HEK293 (cell line): ENCODE results near the gene LBX2.

Source experiments
- CTCF ChIA-PET: fragments of 350-600 bp; formaldehyde crosslinking; extraction: SDS; loops from one replicate; lab custom pipeline; 2021; ENCODE audit warnings: antibody characterized with exemption; lab: Yijun Ruan, JAX
- POLR2A ChIA-PET: fragments of 300-600 bp; formaldehyde crosslinking; extraction: SDS; loops from one replicate; lab custom pipeline; 2020; ENCODE audit warnings: antibody characterized with exemption, inconsistent platforms; lab: Yijun Ruan, JAX
- H3K27ac ChIP-seq: fragments of 200-500 bp; sonication (Bioruptor generic); 2 replicates; pipeline ENCODE4 v1.5.1; 2014; ENCODE audit warnings: low read depth, low read length, control low read depth, inconsistent platforms; ENCODE audit errors: extremely low read depth
- H3K36me3 ChIP-seq, 2 experiments: fragments of 200-500 bp in 1 of 2; sonication (Bioruptor generic) in 1 of 2; 1 replicate in 1 of 2; 2 replicates in 1 of 2; pipeline ENCODE4 v1.5.1; 2014 to 2017; ENCODE audit warnings: inconsistent platforms in 2 of 2, low read length in 2 of 2; ENCODE audit not compliant: control insufficient read depth in 2 of 2, insufficient read depth in 1 of 2
- H3K4me1 ChIP-seq: fragments of 200-500 bp; sonication (Bioruptor generic); 2 replicates; pipeline ENCODE4 v1.5.1; 2014; ENCODE audit warnings: mild to moderate bottlenecking, low read length, inconsistent platforms; ENCODE audit not compliant: control insufficient read depth, insufficient read depth
- H3K4me3 ChIP-seq: 2 replicates; pipeline ENCODE4 v1.5.1; 2011; ENCODE audit warnings: low read depth, mild to moderate bottlenecking, control low read depth, low read length, moderate library complexity
- H3K9me3 ChIP-seq: fragments of 200-500 bp; sonication (Bioruptor generic); 2 replicates; pipeline ENCODE4 v1.5.1; 2014; ENCODE audit warnings: low read depth, low read length, inconsistent platforms; ENCODE audit not compliant: control insufficient read depth, insufficient read depth
- KLF10 ChIP-seq: fragments of 450-650 bp; IDR thresholded peaks from 2 replicates; pipeline ENCODE4 v1.5.1; 2018; ENCODE audit warnings: missing biosample characterization, mild to moderate bottlenecking, missing genetic modification characterization
- YY1 ChIP-seq: fragments of 450-650 bp; formaldehyde crosslinking; IDR thresholded peaks from 2 replicates; pipeline ENCODE4 v1.5.1; 2018; ENCODE audit warnings: missing biosample characterization, missing genetic modification characterization
- YY2 ChIP-seq: fragments of 450-650 bp; formaldehyde crosslinking; IDR thresholded peaks from 2 replicates; pipeline ENCODE4 v1.5.1; 2016; ENCODE audit warnings: missing biosample characterization, missing genetic modification characterization
- ZBTB11 ChIP-seq: fragments of 450-650 bp; formaldehyde crosslinking; conservative IDR thresholded peaks from 2 replicates; pipeline ENCODE4 v1.5.1; 2016; ENCODE audit warnings: low read depth, missing biosample characterization, missing genetic modification characterization
- ZNF133 ChIP-seq: fragments of 450-650 bp; formaldehyde crosslinking; IDR thresholded peaks from 2 replicates; pipeline ENCODE4 v1.5.1; 2016; ENCODE audit warnings: missing biosample characterization, missing genetic modification characterization
- ZNF148 ChIP-seq: fragments of 450-650 bp; formaldehyde crosslinking; IDR thresholded peaks from 2 replicates; pipeline ENCODE4 v1.5.0; 2017; ENCODE audit warnings: missing biosample characterization, missing genetic modification characterization, borderline replicate concordance
- ZNF23 ChIP-seq: fragments of 450-650 bp; formaldehyde crosslinking; IDR thresholded peaks from 2 replicates; pipeline ENCODE4 v1.5.1; 2016; ENCODE audit warnings: missing biosample characterization, missing genetic modification characterization, borderline replicate concordance
- ZNF335 ChIP-seq: fragments of 450-650 bp; formaldehyde crosslinking; conservative IDR thresholded peaks from 2 replicates; pipeline ENCODE4 v1.5.1; 2016; ENCODE audit warnings: missing biosample characterization, missing genetic modification characterization
- ZNF354C ChIP-seq: fragments of 450-650 bp; formaldehyde crosslinking; IDR thresholded peaks from 2 replicates; pipeline ENCODE4 v1.5.1; 2016; ENCODE audit warnings: missing biosample characterization, missing genetic modification characterization, low read depth, borderline replicate concordance
- ZNF398 ChIP-seq: fragments of 450-650 bp; formaldehyde crosslinking; IDR thresholded peaks from 2 replicates; pipeline ENCODE4 v1.5.1; 2017; ENCODE audit warnings: missing biosample characterization, missing genetic modification characterization
- ZNF404 ChIP-seq: fragments of 450-650 bp; formaldehyde crosslinking; IDR thresholded peaks from 2 replicates; pipeline ENCODE4 v1.5.1; 2017; ENCODE audit warnings: missing biosample characterization, missing genetic modification characterization
- ZNF518A ChIP-seq: fragments of 450-650 bp; formaldehyde crosslinking; conservative IDR thresholded peaks from 2 replicates; pipeline ENCODE4 v1.5.1; 2016; ENCODE audit warnings: low read depth, missing biosample characterization, missing genetic modification characterization
- ZNF530 ChIP-seq: fragments of 450-650 bp; formaldehyde crosslinking; IDR thresholded peaks from 2 replicates; pipeline ENCODE4 v1.5.1; 2016; ENCODE audit warnings: low read depth, missing biosample characterization, missing genetic modification characterization
- ZNF549 ChIP-seq: fragments of 450-650 bp; IDR thresholded peaks from 2 replicates; pipeline ENCODE4 v1.5.1; 2018; ENCODE audit warnings: missing biosample characterization, missing genetic modification characterization, mild to moderate bottlenecking, inconsistent platforms, moderate library complexity
- ZNF621 ChIP-seq: fragments of 450-650 bp; formaldehyde crosslinking; IDR thresholded peaks from 2 replicates; pipeline ENCODE4 v1.5.1; 2017; ENCODE audit warnings: missing biosample characterization, missing genetic modification characterization
- ZNF707 ChIP-seq: fragments of 450-650 bp; formaldehyde crosslinking; IDR thresholded peaks from 2 replicates; pipeline ENCODE4 v1.5.1; 2016; ENCODE audit warnings: missing biosample characterization, missing genetic modification characterization
- ZNF792 ChIP-seq: fragments of 450-650 bp; formaldehyde crosslinking; IDR thresholded peaks from 2 replicates; pipeline ENCODE4 v1.5.1; 2016; ENCODE audit warnings: missing biosample characterization, missing genetic modification characterization
- ZSCAN16 ChIP-seq: fragments of 450-650 bp; formaldehyde crosslinking; IDR thresholded peaks from 2 replicates; pipeline ENCODE4 v1.5.1; 2016; ENCODE audit warnings: missing biosample characterization, missing genetic modification characterization

LBX2 gene

GRCh38 chr2:74507145-74507925 lies 7.9 kb upstream of the LBX2 start, which contains the start of gene PCGF1 (continued):
- TF ChIP-seq ZBTB11 (tag by site-specific recombination) (no peak), ZSCAN16 (tag by site-specific recombination) (no peak), ZNF549 (tag by site-specific recombination) (no peak), KLF10 (tag by site-specific recombination) (no peak; the same call in 1 of the 2 replicates), ZNF335 (tag by site-specific recombination) (peak; percentile 95)

GRCh38 chr2:74505448-74506246 lies 6.2 kb upstream of the LBX2 start:
- no peak overlapping the region for H3K4me3 ChIP-seq
- POLR2A ChIA-PET, result interaction anchor here (3.1 to 3.3 kb wide), 2 partner anchors 21 to 24 kb away, joined by 12 to 18 read pairs; partner anchors contain the start of genes AUP1, DQX1 and HTRA2

More at GRCh38 chr2:74505448-74506246, 6.2 kb upstream of the LBX2 start:
- Histone ChIP-seq H3K27ac (no peak overlapping the region), H3K36me3 (peaks cover 4 to 20% of the 10 kb centered on the region in 2 experiments; a peak in 2 of 3 replicates), H3K4me1 (peaks cover 4% of the 10 kb centered on the region; the same call in 1 of the 2 replicates), H3K9me3 (no peaks in the 10 kb centered on the region)
- TF ChIP-seq ZNF518A (tag by site-specific recombination), result no peak
- TF ChIP-seq ZNF792 (tag by site-specific recombination), result no peak
- TF ChIP-seq YY2 (tag by site-specific recombination), result no peak
- TF ChIP-seq ZNF148 (tag by site-specific recombination), result no peak
- TF ChIP-seq ZNF707, result no peak
- TF ChIP-seq ZNF23 (tag by site-specific recombination), result no peak
- no peak for TF ChIP-seq ZNF398 (tag by site-specific recombination)
- TF ChIP-seq YY1 (tag by site-specific recombination), result no peak
- no peak for TF ChIP-seq ZNF404
- no peak for TF ChIP-seq ZNF354C (tag by site-specific recombination)
- TF ChIP-seq ZNF621, result no peak
- no peak for TF ChIP-seq ZNF133 (tag by site-specific recombination)
- no peak for TF ChIP-seq ZSCAN16 (tag by site-specific recombination)
- no peak for TF ChIP-seq ZNF530
- CTCF ChIA-PET, result interaction anchor here (0.8 to 2.8 kb wide), 5 partner anchors 12 to 82 kb away, joined by 3 to 13 read pairs (median 4); partner anchors contain the start of genes CCDC142, DQX1 and TTC31
